Neural progenitor cell (in vitro differentiated cells): Measurements from ENCODE around the gene PRRC2B. TPM values are rescaled to one million over a fixed set of nuclear protein-coding genes. Genes with fewer than 3 reads are reported as not detected.

ENCODE experiments used
- DNase-seq: peaks from one replicate; pipeline ENCODE4 v3.0.0-alpha.2; 2016; ENCODE audit warnings: low spot score
- H2AFZ ChIP-seq: fragments of 200-600 bp; sonication (generic); replicated peaks from 2 replicates; pipeline ENCODE4 v1.6.1; 2016; ENCODE audit warnings: antibody characterized with exemption
- H3F3A ChIP-seq: fragments of 200-600 bp; sonication (generic); 2 replicates; pipeline ENCODE4 v1.6.1; 2016; ENCODE audit warnings: antibody characterized with exemption, low read depth
- H3K27ac ChIP-seq: fragments of 200-600 bp; sonication (generic); 2 replicates; pipeline ENCODE4 v1.5.1; 2016; ENCODE audit warnings: mild to moderate bottlenecking
- H3K27me3 ChIP-seq: fragments of 200-600 bp; sonication (generic); 2 replicates; pipeline ENCODE4 v1.6.1; 2016; ENCODE audit warnings: mild to moderate bottlenecking, moderate library complexity
- H3K36me3 ChIP-seq: fragments of 200-600 bp; sonication (generic); 2 replicates; pipeline ENCODE4 v1.5.1; 2016
- H3K4me1 ChIP-seq: fragments of 200-600 bp; sonication (generic); 2 replicates; pipeline ENCODE4 v1.6.1; 2016; ENCODE audit warnings: mixed run types
- H3K4me2 ChIP-seq: fragments of 200-600 bp; sonication (generic); 2 replicates; pipeline ENCODE4 v1.6.1; 2016
- H3K4me3 ChIP-seq: fragments of 200-600 bp; sonication (generic); 2 replicates; pipeline ENCODE4 v1.5.1; 2016
- H3K79me2 ChIP-seq: fragments of 200-600 bp; sonication (generic); 2 replicates; pipeline ENCODE4 v1.6.1; 2016; ENCODE audit warnings: low read depth
- H3K9ac ChIP-seq: fragments of 200-600 bp; sonication (generic); 2 replicates; pipeline ENCODE4 v1.6.1; 2016
- H3K9me3 ChIP-seq: fragments of 200-600 bp; sonication (generic); 2 replicates; pipeline ENCODE4 v1.5.1; 2016; ENCODE audit warnings: low read depth
- H4K20me1 ChIP-seq: fragments of 200-600 bp; sonication (generic); 2 replicates; pipeline ENCODE4 v1.6.1; 2016; ENCODE audit warnings: low read depth
- H3K27ac Mint-ChIP-seq: 3 replicates; pipeline ENCODE4 v1.8.0; 2021; ENCODE audit warnings: mixed read lengths
- H3K27me3 Mint-ChIP-seq: 2 replicates; pipeline ENCODE4 v1.8.0; 2022; ENCODE audit warnings: low read depth, mild to moderate bottlenecking, inconsistent platforms, moderate library complexity, mixed read lengths; ENCODE audit not compliant: insufficient read depth
- H3K36me3 Mint-ChIP-seq: 3 replicates; pipeline ENCODE4 v1.8.0; 2021; ENCODE audit warnings: mixed read lengths
- H3K4me1 Mint-ChIP-seq: 3 replicates; pipeline ENCODE4 v1.8.0; 2021; ENCODE audit warnings: mixed read lengths
- H3K4me3 Mint-ChIP-seq: 3 replicates; pipeline ENCODE4 v1.8.0; 2021; ENCODE audit warnings: mild to moderate bottlenecking, moderate library complexity, mixed read lengths
- H3K9me3 Mint-ChIP-seq: 3 replicates; pipeline ENCODE4 v1.8.0; 2020; ENCODE audit warnings: mixed read lengths
- EZH2 ChIP-seq: fragments of 200-600 bp; sonication (generic); IDR thresholded peaks from 2 replicates; pipeline ENCODE4 v1.6.1; 2017; ENCODE audit warnings: antibody characterized with exemption, mild to moderate bottlenecking, moderate library complexity
- EZH2phosphoT487 ChIP-seq: fragments of 200-600 bp; sonication (generic); IDR thresholded peaks from 2 replicates; pipeline ENCODE4 v1.6.1; 2017; ENCODE audit warnings: antibody characterized with exemption
- total RNA-seq: library from RNA; depleted of rRNA; stranded (reverse); fragments of >200 nt; gene quantifications from 2 replicates; pipeline ENCODE4 v1.2.3, GENCODE V29; 2015; ENCODE audit warnings: low replicate concordance
- TF ChIP-seq, protein P1 (sequence below): fragments of 200-600 bp; sonication (generic); IDR thresholded peaks from 2 replicates; pipeline ENCODE4 v1.5.1; 2017; ENCODE audit warnings: antibody characterized with exemption, mild to moderate bottlenecking

The PRRC2B gene
- total RNA-seq, 1 donor from 2014 or later = 139 TPM

DNA sequence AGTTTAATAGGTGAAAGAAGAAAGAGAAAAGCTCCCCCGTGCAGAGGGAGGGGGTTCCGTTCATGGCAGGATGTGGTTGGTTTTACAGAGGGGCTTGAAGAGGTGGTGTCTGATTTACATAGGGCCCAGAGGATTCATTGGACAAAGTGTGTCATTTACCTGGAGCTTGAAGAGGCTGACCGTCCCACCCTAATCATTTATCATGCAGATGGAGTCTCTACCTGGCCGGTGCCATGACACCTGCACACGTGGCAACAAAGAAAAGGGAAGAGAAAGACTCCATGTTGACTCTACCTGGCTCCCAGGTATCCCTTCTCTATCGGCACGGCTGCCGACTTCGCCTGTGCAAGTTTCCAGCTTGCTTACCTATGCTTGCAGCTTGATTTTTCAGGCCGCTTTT is 35.3 kb upstream of the PRRC2B start:
- no peak overlapping the region for H3K27ac ChIP-seq
- Mint-ChIP-seq H3K4me1 (peaks cover 12% of the 10 kb centered on the region), H3K36me3 (no peaks in the 10 kb centered on the region), H3K27ac (peak overlapping the region; percentile 27), H3K9me3 (no peaks in the 10 kb centered on the region), H3K27me3 (peaks cover 2% of the 10 kb centered on the region), H3K4me3 (no peak overlapping the region)
- H3K4me2 ChIP-seq = no peak overlapping the region
- H3K9me3 ChIP-seq = no peaks in the 10 kb centered on the region
- H2AFZ ChIP-seq = no peak overlapping the region
- no peaks in the 10 kb centered on the region for H3K27me3 ChIP-seq
- no peaks in the 10 kb centered on the region for H3K36me3 ChIP-seq
- peaks cover 26% of the 10 kb centered on the region for H3F3A ChIP-seq
- TF ChIP-seq EZH2 = no peak
- TF ChIP-seq, protein P1, sequence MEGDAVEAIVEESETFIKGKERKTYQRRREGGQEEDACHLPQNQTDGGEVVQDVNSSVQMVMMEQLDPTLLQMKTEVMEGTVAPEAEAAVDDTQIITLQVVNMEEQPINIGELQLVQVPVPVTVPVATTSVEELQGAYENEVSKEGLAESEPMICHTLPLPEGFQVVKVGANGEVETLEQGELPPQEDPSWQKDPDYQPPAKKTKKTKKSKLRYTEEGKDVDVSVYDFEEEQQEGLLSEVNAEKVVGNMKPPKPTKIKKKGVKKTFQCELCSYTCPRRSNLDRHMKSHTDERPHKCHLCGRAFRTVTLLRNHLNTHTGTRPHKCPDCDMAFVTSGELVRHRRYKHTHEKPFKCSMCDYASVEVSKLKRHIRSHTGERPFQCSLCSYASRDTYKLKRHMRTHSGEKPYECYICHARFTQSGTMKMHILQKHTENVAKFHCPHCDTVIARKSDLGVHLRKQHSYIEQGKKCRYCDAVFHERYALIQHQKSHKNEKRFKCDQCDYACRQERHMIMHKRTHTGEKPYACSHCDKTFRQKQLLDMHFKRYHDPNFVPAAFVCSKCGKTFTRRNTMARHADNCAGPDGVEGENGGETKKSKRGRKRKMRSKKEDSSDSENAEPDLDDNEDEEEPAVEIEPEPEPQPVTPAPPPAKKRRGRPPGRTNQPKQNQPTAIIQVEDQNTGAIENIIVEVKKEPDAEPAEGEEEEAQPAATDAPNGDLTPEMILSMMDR = no peak
- no peak for TF ChIP-seq EZH2phosphoT487
- no peaks in the 10 kb centered on the region for H3K79me2 ChIP-seq
- H4K20me1 ChIP-seq = no peaks in the 10 kb centered on the region
- H3K4me3 ChIP-seq = no peak overlapping the region
- no peak for DNase-seq
- H3K9ac ChIP-seq = no peak overlapping the region
- H3K4me1 ChIP-seq = peaks cover 12% of the 10 kb centered on the region

DNA sequence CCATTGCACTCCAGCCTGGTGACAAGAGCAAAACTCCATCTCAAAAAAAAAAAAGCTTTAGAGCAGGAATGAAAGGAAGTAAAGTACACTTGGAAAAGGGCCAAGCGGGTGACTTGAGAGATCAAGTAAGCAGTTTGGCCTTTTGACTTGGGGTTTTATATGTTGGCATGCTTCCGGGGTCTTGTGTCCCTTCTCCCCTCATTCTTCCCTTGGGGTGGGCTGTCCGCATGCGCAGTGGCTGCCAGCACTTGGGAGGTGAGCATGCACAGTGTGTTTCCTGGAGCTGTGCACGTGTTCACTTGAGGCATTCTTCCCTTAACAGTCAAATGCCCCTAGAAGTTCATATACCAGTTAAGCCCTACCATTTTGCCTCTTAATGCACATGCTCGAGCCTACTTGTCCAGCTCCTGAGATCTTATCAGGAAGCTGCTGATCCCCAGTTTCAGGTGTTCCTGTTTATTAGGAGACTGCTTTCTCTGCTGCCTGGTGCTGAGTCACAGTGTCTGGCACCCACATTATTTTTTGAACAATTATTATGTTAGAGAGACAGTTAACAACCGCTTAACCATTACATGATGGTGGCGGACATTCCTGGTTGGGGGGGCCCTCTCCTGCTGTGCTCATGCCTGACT is 32.6 kb upstream of the PRRC2B start:
- Histone ChIP-seq H3K27me3 (no peaks in the 10 kb centered on the region), H3K4me2 (no peak overlapping the region), H2AFZ (no peak overlapping the region), H3K9me3 (no peaks in the 10 kb centered on the region), H3K36me3 (no peaks in the 10 kb centered on the region), H3K4me1 (peaks cover 11% of the 10 kb centered on the region), H3F3A (peaks cover 17% of the 10 kb centered on the region), H3K27ac (no peak overlapping the region), H3K9ac (no peak overlapping the region), H3K4me3 (no peak overlapping the region), H3K79me2 (no peaks in the 10 kb centered on the region), H4K20me1 (no peaks in the 10 kb centered on the region)
- H3K9me3 Mint-ChIP-seq = no peaks in the 10 kb centered on the region
- DNase-seq = no peak
- H3K36me3 Mint-ChIP-seq = no peaks in the 10 kb centered on the region
- TF ChIP-seq, protein P1 = no peak
- no peak for TF ChIP-seq EZH2
- TF ChIP-seq EZH2phosphoT487 = no peak
- peaks cover 2% of the 10 kb centered on the region for H3K27me3 Mint-ChIP-seq
- H3K4me3 Mint-ChIP-seq = no peak overlapping the region
- H3K27ac Mint-ChIP-seq = no peak overlapping the region
- H3K4me1 Mint-ChIP-seq = peaks cover 12% of the 10 kb centered on the region

DNA sequence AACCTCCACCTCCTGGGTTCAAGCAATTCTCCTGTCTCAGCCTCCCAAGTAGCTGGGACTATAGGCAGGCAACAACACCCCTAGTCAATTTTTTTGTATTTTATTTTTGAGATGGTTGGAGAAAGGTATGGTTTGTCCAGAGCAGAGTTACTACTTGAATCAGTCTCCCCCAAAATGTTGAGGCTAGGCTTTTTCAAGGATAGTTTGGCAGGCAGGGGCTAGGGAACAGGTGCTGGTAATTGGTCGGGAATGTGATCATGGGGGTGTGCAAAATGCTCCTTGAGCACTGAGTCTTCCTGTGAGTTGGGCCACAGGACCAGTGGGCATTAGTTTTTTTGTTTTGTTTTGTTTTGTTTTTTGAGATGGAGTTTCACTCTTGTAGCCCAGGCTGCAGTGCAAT is 28.3 kb upstream of the PRRC2B start:
- no peaks in the 10 kb centered on the region for H3K36me3 ChIP-seq
- H3F3A ChIP-seq = peaks cover 3% of the 10 kb centered on the region
- DNase-seq = no peak
- H3K9me3 Mint-ChIP-seq = no peaks in the 10 kb centered on the region
- no peaks in the 10 kb centered on the region for H3K79me2 ChIP-seq
- H3K4me3 Mint-ChIP-seq = no peak overlapping the region
- H3K9me3 ChIP-seq = no peaks in the 10 kb centered on the region
- no peak overlapping the region for H3K4me3 ChIP-seq
- no peak overlapping the region for H3K27ac Mint-ChIP-seq
- H3K27ac ChIP-seq = no peak overlapping the region
- H3K4me2 ChIP-seq = no peak overlapping the region
- no peaks in the 10 kb centered on the region for H3K27me3 ChIP-seq
- peaks cover 3% of the 10 kb centered on the region for H3K27me3 Mint-ChIP-seq
- no peak overlapping the region for H3K9ac ChIP-seq
- H3K4me1 ChIP-seq = peaks cover 4% of the 10 kb centered on the region
- H2AFZ ChIP-seq = no peak overlapping the region
- no peaks in the 10 kb centered on the region for H3K36me3 Mint-ChIP-seq
- TF ChIP-seq EZH2 = no peak
- TF ChIP-seq, protein P1 = no peak
- no peak for TF ChIP-seq EZH2phosphoT487
- peaks cover 10% of the 10 kb centered on the region for H3K4me1 Mint-ChIP-seq
- H4K20me1 ChIP-seq = no peaks in the 10 kb centered on the region
